Liver (tissue), 9 donors: ENCODE results near the gene TEX36. TPM values are rescaled to one million over a fixed set of nuclear protein-coding genes. Genes with fewer than 3 reads are reported as not detected.

Experiments
- DNase-seq: peaks from one replicate; pipeline ENCODE4 v3.0.0-alpha.2; 2017; ENCODE audit warnings: low spot score
- H3K27ac ChIP-seq, 2 donors: one replicate each; pipeline ENCODE4 v1.7.0; 2013; ENCODE audit warnings: inconsistent platforms in 2 of 2, low read length in 2 of 2, control low read depth in 1 of 2, low read depth in 1 of 2, mild to moderate bottlenecking in 1 of 2
- H3K27me3 ChIP-seq, 4 donors: one replicate each; pipeline versions ENCODE4 v1.6.1 to v1.7.0; 2013; ENCODE audit warnings: low read length in 3 of 4, inconsistent platforms in 1 of 4, mild to moderate bottlenecking in 1 of 4, moderate library complexity in 1 of 4; ENCODE audit not compliant: control insufficient read depth in 4 of 4, insufficient read depth in 4 of 4
- H3K36me3 ChIP-seq, 4 donors: one replicate each; pipeline versions ENCODE4 v1.6.1 to v1.7.0; 2013; ENCODE audit warnings: low read length in 3 of 4, mild to moderate bottlenecking in 3 of 4, low read depth in 1 of 4, moderate library complexity in 1 of 4; ENCODE audit not compliant: control insufficient read depth in 4 of 4, insufficient read depth in 3 of 4
- H3K4me1 ChIP-seq, 4 donors: one replicate each; pipeline versions ENCODE4 v1.6.1 to v1.7.0; 2013; ENCODE audit warnings: low read length in 3 of 4, mild to moderate bottlenecking in 3 of 4, moderate library complexity in 1 of 4; ENCODE audit not compliant: control insufficient read depth in 4 of 4, insufficient read depth in 4 of 4
- H3K4me3 ChIP-seq, 3 donors: one replicate each; pipeline versions ENCODE4 v1.6.1 to v1.7.0; 2013; ENCODE audit warnings: low read length in 3 of 3, control low read depth in 1 of 3, low read depth in 1 of 3, mild to moderate bottlenecking in 1 of 3
- H3K9ac ChIP-seq, 2 donors: one replicate each; pipeline ENCODE4 v1.7.0; 2013; ENCODE audit warnings: low read length in 2 of 2, mild to moderate bottlenecking in 2 of 2, moderate library complexity in 2 of 2, control low read depth in 1 of 2, low read depth in 1 of 2
- H3K9me3 ChIP-seq, 4 donors: one replicate each; pipeline versions ENCODE4 v1.6.1 to v1.7.0; 2013; ENCODE audit warnings: low read length in 3 of 4; ENCODE audit not compliant: control insufficient read depth in 4 of 4
- EGR1 ChIP-seq, 2 donors: IDR thresholded peaks; 2 replicates each; pipeline ENCODE4 v1.6.1; 2016 to 2018; ENCODE audit warnings: antibody characterized with exemption in 2 of 2, low read depth in 2 of 2
- FOXA1 ChIP-seq: IDR thresholded peaks from 2 replicates; pipeline ENCODE4 v1.6.1; 2016; ENCODE audit warnings: antibody characterized with exemption
- FOXA2 ChIP-seq: IDR thresholded peaks from 2 replicates; pipeline ENCODE4 v1.6.1; 2016; ENCODE audit warnings: antibody characterized with exemption
- GABPA ChIP-seq, 2 donors: IDR thresholded peaks in 1 of 2; conservative IDR thresholded peaks in 1 of 2; 2 replicates each; pipeline ENCODE4 v1.6.1; 2016; ENCODE audit warnings: antibody characterized with exemption in 2 of 2, mild to moderate bottlenecking in 1 of 2, moderate library complexity in 1 of 2
- HNF4A ChIP-seq, 2 donors: conservative IDR thresholded peaks; 2 replicates each; pipeline ENCODE4 v1.6.1; 2016; ENCODE audit warnings: antibody characterized with exemption in 2 of 2, mild to moderate bottlenecking in 2 of 2
- HNF4G ChIP-seq: IDR thresholded peaks from 2 replicates; pipeline ENCODE4 v1.6.1; 2016; ENCODE audit warnings: antibody characterized with exemption
- JUND ChIP-seq, 2 donors: IDR thresholded peaks; 2 replicates each; pipeline ENCODE4 v1.6.1; 2016; ENCODE audit warnings: antibody characterized with exemption in 2 of 2
- NR2F2 ChIP-seq: IDR thresholded peaks from 2 replicates; pipeline ENCODE4 v1.6.1; 2016; ENCODE audit warnings: antibody characterized with exemption
- RAD21 ChIP-seq, 2 donors: IDR thresholded peaks; 2 replicates each; pipeline ENCODE4 v1.6.1; 2016; ENCODE audit warnings: antibody characterized with exemption in 2 of 2, mild to moderate bottlenecking in 2 of 2
- SP1 ChIP-seq: IDR thresholded peaks from 2 replicates; pipeline ENCODE4 v1.6.1; 2018; ENCODE audit warnings: antibody characterized with exemption, mild to moderate bottlenecking
- TAF1 ChIP-seq: conservative IDR thresholded peaks from 2 replicates; pipeline ENCODE4 v1.6.1; 2016; ENCODE audit warnings: antibody characterized with exemption, mild to moderate bottlenecking
- YY1 ChIP-seq: IDR thresholded peaks from 2 replicates; pipeline ENCODE4 v1.6.1; 2016; ENCODE audit warnings: antibody characterized with exemption, mild to moderate bottlenecking
- WGBS: extraction: QIAGEN DNeasy Blood & Tissue Kit; methylation state at CpG from one replicate; pipeline ENCODE4 v1.1.7; 2013; 5-methylcytosine and 5-hydroxymethylcytosine counted together
- polyA plus RNA-seq, 2 donors: library from polyadenylated mRNA; stranded (reverse) in 1 of 2; unstranded in 1 of 2; fragments of 200-250 nt in 1 of 2; fragments of >200 nt in 1 of 2; fragmentation: Nextera tagmentation in 1 of 2; extraction: Ambion mirVana in 1 of 2; gene quantifications; one replicate each; pipeline versions ENCODE4 v1.2.1 to v1.2.3, GENCODE V29; 2013 to 2015
- total RNA-seq, 2 donors: library from RNA; depleted of rRNA; stranded (reverse); fragments of >200 nt; gene quantifications; one replicate each; pipeline ENCODE4 v1.2.3, GENCODE V29; 2014
- TF ChIP-seq, protein P1 (sequence below): IDR thresholded peaks from 2 replicates; pipeline ENCODE4 v1.6.1; 2016; ENCODE audit warnings: antibody characterized with exemption
- TF ChIP-seq, protein P2 (sequence below): fragments of 150-350 bp; IDR thresholded peaks from 2 replicates; pipeline ENCODE4 v1.5.1; 2017; ENCODE audit warnings: improper control_type of control experiment, low read depth, low read length; ENCODE audit not compliant: missing input control
- TF ChIP-seq, protein P3 (sequence below): IDR thresholded peaks from 2 replicates; pipeline ENCODE4 v1.6.1; 2016; ENCODE audit warnings: antibody characterized with exemption, mild to moderate bottlenecking
- donor health status: healthy.
- donor health status: healthy.
- donor health status: healthy.
- donor health status: healthy.
- donor health status: healthy.

The TEX36 gene
- total and polyA plus RNA-seq, 4 donors, result not detected

- WGBS, result 81% methylated on average over 4 of the region's 4 CpGs
- no peak for DNase-seq
- TF ChIP-seq EGR1 (IDR thresholded peaks at IDR 0.05; ENCODE audit: low read depth in 2 of 2), result no peak
- no peaks in the 10 kb centered on the region for H3K9me3 ChIP-seq
- no peak overlapping the region for H3K4me3 ChIP-seq
- no peaks in the 10 kb centered on the region for H3K4me1 ChIP-seq
- no peaks in the 10 kb centered on the region for H3K36me3 ChIP-seq
- no peak overlapping the region for H3K9ac ChIP-seq
- no peaks in the 10 kb centered on the region for H3K27me3 ChIP-seq
- no peak overlapping the region for H3K27ac ChIP-seq
These were observed 73.1 kb downstream of the TEX36 start for GRCh38 chr10:125609859-125610258.

DNA sequence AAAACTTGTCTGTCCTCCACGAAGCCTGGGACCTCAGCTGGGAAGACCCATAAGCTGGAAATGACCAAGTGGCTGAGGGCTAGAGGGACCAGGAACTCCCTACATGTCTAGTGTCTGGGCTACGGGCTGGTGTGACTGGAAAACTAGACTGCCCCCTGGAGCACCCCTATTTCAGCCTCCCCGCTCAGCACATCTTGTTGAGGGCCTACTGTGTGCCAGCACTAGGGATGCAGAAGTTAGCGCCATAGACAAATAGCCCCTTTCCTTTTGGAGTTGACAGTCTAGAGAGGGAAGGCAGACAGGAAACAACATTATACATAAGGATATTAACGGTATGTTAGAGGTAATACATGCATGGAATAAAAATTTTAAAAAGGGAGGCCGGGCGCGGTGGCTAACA is 74.5 kb downstream of the TEX36 start:
- Histone ChIP-seq H3K4me1 (no peaks in the 10 kb centered on the region), H3K36me3 (no peaks in the 10 kb centered on the region), H3K27ac (no peak overlapping the region), H3K9me3 (no peaks in the 10 kb centered on the region), H3K9ac (no peak overlapping the region), H3K27me3 (peaks cover 0 to under 1% (median 0%) of the 10 kb centered on the region in 4 donors), H3K4me3 (no peak overlapping the region)
- TF ChIP-seq, protein P1, sequence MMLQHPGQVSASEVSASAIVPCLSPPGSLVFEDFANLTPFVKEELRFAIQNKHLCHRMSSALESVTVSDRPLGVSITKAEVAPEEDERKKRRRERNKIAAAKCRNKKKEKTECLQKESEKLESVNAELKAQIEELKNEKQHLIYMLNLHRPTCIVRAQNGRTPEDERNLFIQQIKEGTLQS, result no peak
- no peak for TF ChIP-seq FOXA1
- no peak for TF ChIP-seq FOXA2
- TF ChIP-seq TAF1, result no peak
- TF ChIP-seq HNF4G, result no peak
- no peak for TF ChIP-seq YY1
- no peak for TF ChIP-seq RAD21 (IDR thresholded peaks at IDR 0.05)
- no peak for TF ChIP-seq GABPA (IDR thresholded peaks at IDR 0.05 in 1 of 2, conservative IDR thresholded peaks at IDR 0.05 in 1 of 2)
- TF ChIP-seq JUND (IDR thresholded peaks at IDR 0.05), result no peak
- TF ChIP-seq, protein P2, sequence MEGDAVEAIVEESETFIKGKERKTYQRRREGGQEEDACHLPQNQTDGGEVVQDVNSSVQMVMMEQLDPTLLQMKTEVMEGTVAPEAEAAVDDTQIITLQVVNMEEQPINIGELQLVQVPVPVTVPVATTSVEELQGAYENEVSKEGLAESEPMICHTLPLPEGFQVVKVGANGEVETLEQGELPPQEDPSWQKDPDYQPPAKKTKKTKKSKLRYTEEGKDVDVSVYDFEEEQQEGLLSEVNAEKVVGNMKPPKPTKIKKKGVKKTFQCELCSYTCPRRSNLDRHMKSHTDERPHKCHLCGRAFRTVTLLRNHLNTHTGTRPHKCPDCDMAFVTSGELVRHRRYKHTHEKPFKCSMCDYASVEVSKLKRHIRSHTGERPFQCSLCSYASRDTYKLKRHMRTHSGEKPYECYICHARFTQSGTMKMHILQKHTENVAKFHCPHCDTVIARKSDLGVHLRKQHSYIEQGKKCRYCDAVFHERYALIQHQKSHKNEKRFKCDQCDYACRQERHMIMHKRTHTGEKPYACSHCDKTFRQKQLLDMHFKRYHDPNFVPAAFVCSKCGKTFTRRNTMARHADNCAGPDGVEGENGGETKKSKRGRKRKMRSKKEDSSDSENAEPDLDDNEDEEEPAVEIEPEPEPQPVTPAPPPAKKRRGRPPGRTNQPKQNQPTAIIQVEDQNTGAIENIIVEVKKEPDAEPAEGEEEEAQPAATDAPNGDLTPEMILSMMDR, result no peak
- TF ChIP-seq EGR1 (IDR thresholded peaks at IDR 0.05; ENCODE audit: low read depth in 2 of 2), result no peak
- 86% methylated on average over 8 of the region's 8 CpGs for WGBS
- no peak for DNase-seq

DNA sequence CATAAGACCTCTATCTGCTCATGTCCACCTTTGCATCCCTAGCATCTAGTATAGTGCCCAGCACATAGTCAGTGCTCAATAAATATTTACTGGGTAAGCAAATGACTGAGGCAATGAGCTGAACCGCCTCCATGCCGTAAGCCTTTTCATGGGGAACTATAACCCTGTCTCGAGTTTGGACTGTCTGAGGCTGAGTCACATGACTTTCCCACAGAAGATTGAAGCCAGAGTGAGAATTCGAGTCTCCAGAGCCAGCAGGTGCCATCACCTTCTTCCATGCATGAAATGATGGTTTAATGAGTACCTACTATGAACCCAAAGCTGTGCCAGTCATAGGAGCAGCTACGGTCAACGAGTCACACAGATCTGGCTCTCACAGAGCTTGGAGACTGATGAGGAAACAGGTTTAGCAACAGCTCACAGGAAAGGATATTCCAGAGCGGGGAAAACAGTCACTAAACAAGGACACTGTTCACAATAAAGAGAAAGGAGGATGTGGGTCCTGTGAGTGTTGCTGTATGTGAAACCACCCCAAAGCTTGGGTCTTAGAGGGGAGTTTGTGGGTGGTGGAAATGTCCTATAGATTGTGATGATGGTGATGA is 75.2 kb downstream of the TEX36 start:
- WGBS, result 76% methylated on average over 7 of the region's 7 CpGs
- no peak for DNase-seq
- no peaks in the 10 kb centered on the region for H3K36me3 ChIP-seq
- no peak overlapping the region for H3K4me3 ChIP-seq
- no peak overlapping the region for H3K9ac ChIP-seq
- peaks cover 0 to 2% (median 0%) of the 10 kb centered on the region in 4 donors for H3K27me3 ChIP-seq
- no peaks in the 10 kb centered on the region for H3K9me3 ChIP-seq
- H3K27ac ChIP-seq, result no peak overlapping the region
- TF ChIP-seq, protein P1, result no peak
- TF ChIP-seq TAF1, result no peak
- TF ChIP-seq JUND (IDR thresholded peaks at IDR 0.05), result no peak
- no peak for TF ChIP-seq SP1
- TF ChIP-seq, protein P2, result no peak
- TF ChIP-seq HNF4A (conservative IDR thresholded peaks at IDR 0.05), result no peak
- no peak for TF ChIP-seq HNF4G
- TF ChIP-seq, protein P3, sequence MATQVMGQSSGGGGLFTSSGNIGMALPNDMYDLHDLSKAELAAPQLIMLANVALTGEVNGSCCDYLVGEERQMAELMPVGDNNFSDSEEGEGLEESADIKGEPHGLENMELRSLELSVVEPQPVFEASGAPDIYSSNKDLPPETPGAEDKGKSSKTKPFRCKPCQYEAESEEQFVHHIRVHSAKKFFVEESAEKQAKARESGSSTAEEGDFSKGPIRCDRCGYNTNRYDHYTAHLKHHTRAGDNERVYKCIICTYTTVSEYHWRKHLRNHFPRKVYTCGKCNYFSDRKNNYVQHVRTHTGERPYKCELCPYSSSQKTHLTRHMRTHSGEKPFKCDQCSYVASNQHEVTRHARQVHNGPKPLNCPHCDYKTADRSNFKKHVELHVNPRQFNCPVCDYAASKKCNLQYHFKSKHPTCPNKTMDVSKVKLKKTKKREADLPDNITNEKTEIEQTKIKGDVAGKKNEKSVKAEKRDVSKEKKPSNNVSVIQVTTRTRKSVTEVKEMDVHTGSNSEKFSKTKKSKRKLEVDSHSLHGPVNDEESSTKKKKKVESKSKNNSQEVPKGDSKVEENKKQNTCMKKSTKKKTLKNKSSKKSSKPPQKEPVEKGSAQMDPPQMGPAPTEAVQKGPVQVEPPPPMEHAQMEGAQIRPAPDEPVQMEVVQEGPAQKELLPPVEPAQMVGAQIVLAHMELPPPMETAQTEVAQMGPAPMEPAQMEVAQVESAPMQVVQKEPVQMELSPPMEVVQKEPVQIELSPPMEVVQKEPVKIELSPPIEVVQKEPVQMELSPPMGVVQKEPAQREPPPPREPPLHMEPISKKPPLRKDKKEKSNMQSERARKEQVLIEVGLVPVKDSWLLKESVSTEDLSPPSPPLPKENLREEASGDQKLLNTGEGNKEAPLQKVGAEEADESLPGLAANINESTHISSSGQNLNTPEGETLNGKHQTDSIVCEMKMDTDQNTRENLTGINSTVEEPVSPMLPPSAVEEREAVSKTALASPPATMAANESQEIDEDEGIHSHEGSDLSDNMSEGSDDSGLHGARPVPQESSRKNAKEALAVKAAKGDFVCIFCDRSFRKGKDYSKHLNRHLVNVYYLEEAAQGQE, result no peak
- TF ChIP-seq RAD21 (IDR thresholded peaks at IDR 0.05), result no peak
- TF ChIP-seq NR2F2, result no peak
- no peak for TF ChIP-seq GABPA (IDR thresholded peaks at IDR 0.05 in 1 of 2, conservative IDR thresholded peaks at IDR 0.05 in 1 of 2)
- no peaks in the 10 kb centered on the region for H3K4me1 ChIP-seq
